Breast epithelium (tissue), 3 donors: ENCODE results near the gene ST6GALNAC3.

Source experiments
- POLR2A ChIP-seq: fragments of 450-650 bp; IDR thresholded peaks from one replicate; pipeline ENCODE4 v1.6.1; 2016; ENCODE audit warnings: antibody characterized with exemption, mild to moderate bottlenecking, moderate library complexity
- POLR2AphosphoS5 ChIP-seq, 3 donors: sonication (generic); formaldehyde crosslinking; IDR thresholded peaks; one replicate each; pipeline ENCODE4 v1.6.1; 2017; ENCODE audit warnings: antibody characterized with exemption in 3 of 3
- TF ChIP-seq, protein P1 (sequence below), 3 donors: fragments of 450-650 bp; IDR thresholded peaks; one replicate each; pipeline ENCODE4 v1.5.1; 2016 to 2017; ENCODE audit warnings: antibody characterized with exemption in 3 of 3, mild to moderate bottlenecking in 3 of 3, moderate library complexity in 3 of 3

DNA sequence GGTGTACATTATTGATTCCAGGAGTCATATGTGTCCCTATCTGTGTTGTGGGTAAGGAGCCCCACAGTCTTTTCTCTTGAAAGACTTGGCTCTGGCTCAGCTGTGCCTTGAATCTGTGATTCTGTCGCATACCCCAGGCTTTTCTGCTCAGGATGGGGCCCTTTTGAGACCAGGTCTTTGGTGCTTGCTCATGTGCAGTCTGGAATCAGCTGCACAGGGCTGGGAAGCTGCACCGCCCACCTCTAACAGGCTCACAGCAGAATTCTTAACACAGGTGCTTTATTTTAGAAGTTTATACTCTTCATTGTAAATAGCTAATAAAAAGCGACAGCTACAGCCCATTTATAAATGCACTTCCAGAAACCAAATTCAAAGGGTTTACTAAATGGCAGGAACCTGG is 61.3 kb downstream of the ST6GALNAC3 start:
- TF ChIP-seq, protein P1, sequence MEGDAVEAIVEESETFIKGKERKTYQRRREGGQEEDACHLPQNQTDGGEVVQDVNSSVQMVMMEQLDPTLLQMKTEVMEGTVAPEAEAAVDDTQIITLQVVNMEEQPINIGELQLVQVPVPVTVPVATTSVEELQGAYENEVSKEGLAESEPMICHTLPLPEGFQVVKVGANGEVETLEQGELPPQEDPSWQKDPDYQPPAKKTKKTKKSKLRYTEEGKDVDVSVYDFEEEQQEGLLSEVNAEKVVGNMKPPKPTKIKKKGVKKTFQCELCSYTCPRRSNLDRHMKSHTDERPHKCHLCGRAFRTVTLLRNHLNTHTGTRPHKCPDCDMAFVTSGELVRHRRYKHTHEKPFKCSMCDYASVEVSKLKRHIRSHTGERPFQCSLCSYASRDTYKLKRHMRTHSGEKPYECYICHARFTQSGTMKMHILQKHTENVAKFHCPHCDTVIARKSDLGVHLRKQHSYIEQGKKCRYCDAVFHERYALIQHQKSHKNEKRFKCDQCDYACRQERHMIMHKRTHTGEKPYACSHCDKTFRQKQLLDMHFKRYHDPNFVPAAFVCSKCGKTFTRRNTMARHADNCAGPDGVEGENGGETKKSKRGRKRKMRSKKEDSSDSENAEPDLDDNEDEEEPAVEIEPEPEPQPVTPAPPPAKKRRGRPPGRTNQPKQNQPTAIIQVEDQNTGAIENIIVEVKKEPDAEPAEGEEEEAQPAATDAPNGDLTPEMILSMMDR (IDR thresholded peaks at IDR 0.05): no peak
- TF ChIP-seq POLR2AphosphoS5 (IDR thresholded peaks at IDR 0.05) (no peak), POLR2A (no peak)
